NCI-H446 treated with DMSO at 0.1 percent for 48 hours (cell line): ENCODE results near the gene PEAK1.
A peak's percentile ranks its signal among the peaks of the same experiment; 100 is the strongest.
"Not testable (repeated sequence)": the region's sequence is repeated elsewhere in the genome, so short reads cannot be mapped to it uniquely, and the experiment has no call there.

ENCODE experiments used
- DNase-seq: peaks from one replicate; lab custom pipeline; 2025; lab: John Stamatoyannopoulos, UW

Gene PEAK1

GRCh38 chr15:77425104-77425503, 5.2 kb upstream of the PEAK1 start:
- no peak for DNase-seq

DNA sequence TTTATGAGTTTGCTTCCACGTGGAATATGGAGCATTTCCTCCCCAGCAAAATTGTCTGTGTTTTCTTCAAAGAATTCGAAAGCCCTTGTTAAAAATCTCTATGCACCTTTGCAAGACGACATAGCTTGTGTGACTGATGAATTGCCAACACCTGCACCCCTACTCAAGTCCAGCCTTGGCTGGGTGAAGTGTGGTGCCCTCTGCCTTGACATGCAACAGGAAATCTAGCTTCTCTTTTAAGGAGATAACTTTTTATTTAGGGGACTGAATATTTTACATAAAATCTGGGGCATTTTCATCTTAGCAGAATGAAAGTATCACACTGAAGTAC, 1.4 kb upstream of the PEAK1 start:
- DNase-seq, result no peak

- DNase-seq, result peak; percentile 82
These were observed 886 bp upstream of the PEAK1 start, which contains the start of gene HMG20A for GRCh38 chr15:77420610-77421369. TSS of gene HMG20A (plus strand) at chr15:77420888. CDS start at chr15:77458408, 37,520 bp downstream.

- DNase-seq, result no peak
These were observed 703 bp downstream of the PEAK1 start for GRCh38 chr15:77418966-77419835.

GRCh38 chr15:77418391-77418965, 1.4 kb downstream of the PEAK1 start:
- DNase-seq, result no peak

- no peak for DNase-seq
These were observed 2.3 kb downstream of the PEAK1 start for GRCh38 chr15:77417602-77418001.

DNA sequence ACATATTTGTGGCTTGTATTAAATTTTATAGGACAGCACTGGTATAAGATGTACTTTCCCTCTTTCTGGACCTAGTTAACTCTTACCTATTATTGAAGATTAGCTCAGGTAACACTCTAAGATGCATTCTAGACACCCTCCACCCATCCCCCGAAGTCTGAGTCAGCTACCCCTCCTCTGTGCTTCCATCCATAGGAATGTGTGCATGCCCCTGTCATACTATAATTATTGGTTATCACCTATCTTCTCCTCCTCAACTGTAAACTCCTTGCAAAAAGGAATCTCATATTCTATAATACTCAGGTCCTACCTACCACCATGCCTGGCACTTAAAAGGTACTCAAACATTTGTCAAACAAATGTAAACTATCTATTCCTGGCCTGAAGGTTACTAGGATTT, 3.0 kb downstream of the PEAK1 start:
- no peak for DNase-seq

GRCh38 chr15:77416148-77416455, 3.8 kb downstream of the PEAK1 start:
- DNase-seq, result no peak

DNA sequence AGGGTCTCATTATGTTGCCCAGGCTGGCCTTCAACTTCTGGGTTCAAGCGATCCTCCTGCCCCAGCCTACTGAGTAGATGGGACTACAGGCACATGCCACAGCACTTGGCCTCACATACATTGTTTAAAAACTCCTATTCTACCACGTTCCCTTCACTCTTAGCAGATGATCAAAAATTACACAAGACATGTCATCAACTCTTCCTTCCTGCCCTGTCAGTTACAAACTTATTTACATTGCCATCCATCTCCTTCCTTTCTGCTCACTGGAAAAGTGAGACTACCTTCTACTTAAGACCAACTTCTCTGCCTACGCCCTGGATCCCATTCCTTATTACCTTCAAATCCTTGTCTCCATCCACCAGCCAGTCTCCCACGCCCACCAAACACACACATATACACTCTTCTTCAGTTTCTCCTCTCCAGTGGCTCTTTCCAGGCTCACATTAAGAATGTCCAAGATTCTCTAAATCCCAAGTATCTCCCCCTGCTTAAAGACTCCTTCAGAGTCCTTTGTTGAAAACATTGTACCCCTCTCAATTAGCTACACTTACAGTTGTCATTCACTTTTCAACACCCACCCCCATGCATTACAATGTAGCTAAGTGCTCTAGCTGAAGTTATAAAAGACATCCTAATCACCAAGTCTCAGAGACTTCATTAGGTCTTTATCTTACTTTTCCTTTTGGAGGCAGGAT, 4.3 kb downstream of the PEAK1 start:
- DNase-seq, result no peak

DNA sequence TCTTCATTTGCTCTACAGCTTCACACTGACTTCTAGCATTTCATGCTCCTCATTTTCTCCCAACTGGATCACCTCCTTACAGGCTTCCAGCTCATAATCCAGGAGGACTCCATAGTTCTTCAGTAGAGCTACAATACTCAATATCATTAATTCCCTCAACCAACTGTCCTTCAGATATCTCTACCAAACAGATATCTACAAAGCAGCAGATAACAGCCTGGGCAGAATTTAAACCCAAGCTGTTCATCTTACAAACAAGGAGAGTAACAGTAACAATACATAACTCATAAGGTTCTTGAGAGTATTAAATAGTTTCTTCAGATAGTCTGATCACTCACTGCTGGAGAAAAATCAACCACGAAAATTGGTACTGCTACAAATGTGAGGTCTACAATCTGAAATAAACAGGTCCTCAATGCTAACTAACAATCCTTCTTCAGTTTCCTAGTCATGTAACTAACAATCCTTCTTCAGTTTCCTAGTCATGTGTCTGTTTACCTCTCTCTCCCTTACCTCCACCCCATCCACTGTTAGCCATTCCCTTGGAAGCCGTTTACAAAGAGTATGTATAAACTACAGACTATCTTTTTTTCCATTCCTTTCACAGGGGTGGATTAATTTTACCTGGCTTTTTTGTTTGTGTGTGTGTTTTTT, 5.0 kb downstream of the PEAK1 start:
- DNase-seq, result no peak

DNA sequence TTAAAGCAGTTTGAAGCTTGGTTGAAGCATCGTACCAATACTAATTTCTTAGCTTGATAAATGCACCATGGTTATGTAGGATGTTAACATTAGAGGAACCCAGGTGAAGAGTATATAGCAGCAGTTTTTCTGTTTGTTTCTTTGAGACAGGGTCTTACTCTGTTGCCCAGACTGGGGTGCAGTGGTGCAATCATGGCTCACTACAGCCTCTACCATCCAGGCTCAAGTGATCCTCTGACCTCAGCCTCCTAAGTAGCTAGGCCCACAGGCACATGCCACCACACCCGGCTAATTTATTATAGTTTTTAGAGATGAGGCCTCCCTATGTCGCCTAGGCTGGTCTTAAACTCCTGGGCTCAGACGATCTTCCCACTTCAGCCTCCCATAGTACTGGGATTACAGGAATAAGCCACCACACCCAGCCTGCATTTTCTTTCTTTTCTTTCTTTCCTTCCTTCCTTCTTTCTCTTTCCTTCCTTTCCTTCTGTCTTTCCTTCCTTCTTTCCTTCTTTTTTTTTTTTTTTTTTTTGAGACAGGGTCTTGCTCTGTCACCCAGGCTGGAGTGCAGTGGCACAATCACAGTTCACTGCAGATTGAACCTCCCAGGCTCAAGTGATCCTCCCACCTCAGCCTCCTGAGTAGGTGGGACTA, 6.1 kb downstream of the PEAK1 start:
- no peak for DNase-seq

GRCh38 chr15:77412972-77413698, 6.8 kb downstream of the PEAK1 start:
- no peak for DNase-seq

DNA sequence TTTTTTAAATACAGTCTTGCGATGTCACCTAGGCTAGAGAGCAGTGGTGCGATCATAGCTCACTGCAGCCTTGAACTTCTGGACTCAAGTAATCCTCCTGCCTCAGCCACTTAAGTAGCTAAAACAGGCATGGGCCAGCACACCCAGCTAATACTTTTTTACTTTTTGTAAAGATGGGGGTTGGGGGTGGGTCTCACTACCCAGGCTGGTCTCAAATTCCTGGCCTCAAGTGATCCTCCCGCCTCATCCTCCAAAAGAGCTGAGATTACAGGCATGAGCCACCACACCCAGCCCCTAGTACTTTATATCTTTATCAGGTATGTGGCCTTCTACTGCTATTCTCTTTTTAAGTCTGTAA, 8.3 kb downstream of the PEAK1 start:
- no peak for DNase-seq

DNA sequence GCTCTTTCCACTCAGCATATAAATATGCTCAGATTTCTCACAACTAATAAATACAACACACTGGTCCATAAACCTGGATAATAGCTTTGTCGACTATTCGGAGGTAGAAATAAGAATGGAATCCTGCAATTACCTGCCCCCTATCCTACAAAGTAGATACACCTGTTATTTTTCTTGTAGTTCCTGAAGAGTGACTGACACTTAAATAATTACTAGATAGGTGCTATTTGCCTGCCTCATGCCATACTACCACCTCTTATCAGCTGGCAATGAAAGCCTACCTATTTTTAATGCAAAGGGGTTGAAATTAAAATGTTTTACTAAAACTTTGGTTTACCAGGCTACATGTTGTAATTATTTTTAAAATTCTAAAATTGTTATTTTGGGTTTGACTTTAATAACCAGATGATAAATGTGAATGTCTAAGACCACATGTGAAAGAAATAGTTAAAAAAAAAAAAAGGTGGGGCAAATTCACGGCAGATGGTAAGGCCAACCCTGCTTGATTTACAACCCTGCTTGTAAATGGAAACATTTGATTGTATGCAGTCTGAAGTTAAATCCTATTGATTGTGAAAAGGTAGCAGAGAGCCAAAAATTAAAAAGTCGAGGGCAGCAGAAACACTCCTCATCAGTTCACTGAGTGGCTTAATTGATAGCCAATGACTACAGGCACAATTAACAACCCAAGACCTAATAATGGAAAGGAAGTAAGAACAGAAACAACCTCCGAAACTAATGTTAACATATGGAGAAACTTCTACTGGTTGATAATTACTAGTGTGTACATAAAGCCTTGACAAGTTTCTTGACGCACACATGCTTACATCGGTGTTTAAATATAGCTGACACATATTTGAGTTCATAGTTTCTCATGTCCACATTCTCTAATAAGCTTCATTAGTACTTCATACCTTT, 8.9 kb downstream of the PEAK1 start:
- DNase-seq, result no peak

DNA sequence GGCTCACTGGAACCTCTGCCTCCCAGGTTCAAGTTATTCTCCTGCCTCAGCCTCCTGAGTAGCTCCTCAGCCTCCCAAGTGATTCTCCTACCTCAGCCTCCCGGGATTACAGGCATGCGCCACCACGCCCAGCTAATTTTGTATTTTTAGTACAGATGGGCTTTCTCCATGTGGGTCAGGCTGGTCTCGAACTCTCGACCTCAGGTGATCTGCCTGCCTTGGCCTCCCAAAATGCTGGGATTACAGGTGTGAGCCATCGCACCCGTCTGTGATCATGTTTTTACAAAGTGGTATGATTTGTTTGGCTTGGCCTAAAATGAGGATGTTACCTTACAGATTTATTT, 9.8 kb downstream of the PEAK1 start:
- not testable (repeated sequence) for DNase-seq

DNA sequence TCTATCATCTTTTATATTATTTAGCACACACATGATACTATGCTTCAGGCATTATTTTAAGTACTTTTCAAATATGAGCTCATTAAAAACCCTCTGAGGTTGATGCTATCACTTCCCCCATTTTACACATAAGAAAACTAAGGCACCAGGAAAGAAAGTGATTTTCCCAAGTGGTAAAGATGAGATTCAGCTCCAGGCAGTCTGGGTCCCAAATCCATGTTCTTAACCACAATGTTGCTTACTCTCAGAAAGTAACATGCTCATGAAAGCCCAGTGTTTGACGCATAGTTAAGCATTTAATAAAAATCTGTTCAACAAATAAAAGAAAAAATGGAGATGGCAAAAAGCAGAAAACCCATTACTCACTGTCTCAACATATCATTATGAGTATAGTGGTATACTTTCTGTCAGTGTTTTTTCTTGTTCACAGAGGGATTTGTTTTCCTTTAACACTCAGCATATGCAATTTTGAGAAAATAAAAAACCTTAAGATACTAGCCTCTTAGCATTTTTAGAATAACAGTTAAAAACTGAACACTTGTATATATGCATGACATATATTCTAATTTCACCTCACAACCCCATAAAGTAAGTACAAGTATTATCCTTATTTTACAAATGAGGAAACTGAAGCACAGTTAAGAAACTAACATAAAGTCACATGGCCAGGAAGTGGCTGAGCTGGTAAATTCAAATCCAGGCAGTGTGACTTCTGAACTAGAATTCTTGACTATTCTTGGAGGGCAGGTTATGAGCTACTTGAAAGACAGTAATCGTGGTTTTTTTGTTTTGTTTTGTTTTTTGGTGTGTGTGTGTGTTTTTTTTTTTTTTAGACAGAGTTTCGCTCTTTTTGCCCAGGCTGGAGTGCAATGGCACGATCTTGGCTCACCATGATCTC, 10.4 kb downstream of the PEAK1 start:
- DNase-seq, result no peak

DNA sequence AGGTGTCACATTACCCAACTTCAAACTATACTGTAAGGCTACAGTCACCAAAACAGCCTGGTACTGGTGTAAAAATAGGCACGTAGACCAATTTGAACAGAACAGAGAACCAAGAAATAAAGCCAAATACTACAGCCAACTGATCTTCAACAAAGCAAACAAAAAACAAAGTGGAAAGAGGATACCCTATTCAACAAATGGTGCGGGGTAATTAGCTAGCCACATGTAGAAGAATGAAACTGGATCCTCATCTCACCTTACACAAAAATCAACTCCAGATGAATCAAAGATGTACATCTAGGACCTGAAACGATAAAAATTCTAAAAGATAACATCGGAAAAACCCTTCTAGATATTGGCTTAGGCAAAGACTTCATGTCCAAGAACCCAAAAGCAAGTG, 13.1 kb downstream of the PEAK1 start:
- no peak for DNase-seq

- not testable (repeated sequence) for DNase-seq
These were observed 13.6 kb downstream of the PEAK1 start for GRCh38 chr15:77406173-77406759.
